Measurements from ENCODE around the gene VASN.

DNA sequence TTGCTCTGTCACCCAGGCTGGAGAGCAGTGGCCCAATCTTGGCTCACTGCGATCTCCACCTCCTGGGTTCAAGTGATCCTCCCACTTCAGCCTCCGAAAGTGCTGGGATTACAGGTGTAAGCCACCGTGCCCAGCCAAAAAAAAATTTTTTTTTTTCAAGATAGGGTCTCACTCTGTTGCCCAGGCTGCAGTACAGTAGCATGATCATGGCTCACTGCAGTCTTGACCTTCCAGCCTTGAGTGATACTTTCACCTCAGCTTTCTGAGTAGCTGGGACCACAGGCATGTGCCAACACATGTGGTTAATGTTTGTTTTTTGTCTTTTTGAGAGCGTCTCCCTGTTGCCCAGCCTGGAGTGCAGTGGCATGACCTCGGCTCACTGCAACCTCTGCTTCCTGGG, 18.8 kb upstream of the VASN start:
- TF ChIP-seq, protein P1, sequence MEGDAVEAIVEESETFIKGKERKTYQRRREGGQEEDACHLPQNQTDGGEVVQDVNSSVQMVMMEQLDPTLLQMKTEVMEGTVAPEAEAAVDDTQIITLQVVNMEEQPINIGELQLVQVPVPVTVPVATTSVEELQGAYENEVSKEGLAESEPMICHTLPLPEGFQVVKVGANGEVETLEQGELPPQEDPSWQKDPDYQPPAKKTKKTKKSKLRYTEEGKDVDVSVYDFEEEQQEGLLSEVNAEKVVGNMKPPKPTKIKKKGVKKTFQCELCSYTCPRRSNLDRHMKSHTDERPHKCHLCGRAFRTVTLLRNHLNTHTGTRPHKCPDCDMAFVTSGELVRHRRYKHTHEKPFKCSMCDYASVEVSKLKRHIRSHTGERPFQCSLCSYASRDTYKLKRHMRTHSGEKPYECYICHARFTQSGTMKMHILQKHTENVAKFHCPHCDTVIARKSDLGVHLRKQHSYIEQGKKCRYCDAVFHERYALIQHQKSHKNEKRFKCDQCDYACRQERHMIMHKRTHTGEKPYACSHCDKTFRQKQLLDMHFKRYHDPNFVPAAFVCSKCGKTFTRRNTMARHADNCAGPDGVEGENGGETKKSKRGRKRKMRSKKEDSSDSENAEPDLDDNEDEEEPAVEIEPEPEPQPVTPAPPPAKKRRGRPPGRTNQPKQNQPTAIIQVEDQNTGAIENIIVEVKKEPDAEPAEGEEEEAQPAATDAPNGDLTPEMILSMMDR (IDR thresholded peaks at IDR 0.05): no peak
- TF ChIP-seq POLR2A (IDR thresholded peaks at IDR 0.05): no peak

Measured in body of pancreas (tissue), 4 donors.